AG09319 (cell line): ENCODE results near the gene PPP1R3C.

Experiments used
- DNase-seq: peaks from one replicate; pipeline ENCODE4 v3.0.0-alpha.2; 2010; ENCODE audit warnings: low read depth; ENCODE audit errors: extremely low read depth
- TF ChIP-seq, protein P1 (sequence below): IDR thresholded peaks from 2 replicates; pipeline ENCODE4 v1.5.1; 2011; ENCODE audit warnings: low read depth, mild to moderate bottlenecking, inconsistent platforms, low read length, moderate library complexity

The PPP1R3C gene

DNA sequence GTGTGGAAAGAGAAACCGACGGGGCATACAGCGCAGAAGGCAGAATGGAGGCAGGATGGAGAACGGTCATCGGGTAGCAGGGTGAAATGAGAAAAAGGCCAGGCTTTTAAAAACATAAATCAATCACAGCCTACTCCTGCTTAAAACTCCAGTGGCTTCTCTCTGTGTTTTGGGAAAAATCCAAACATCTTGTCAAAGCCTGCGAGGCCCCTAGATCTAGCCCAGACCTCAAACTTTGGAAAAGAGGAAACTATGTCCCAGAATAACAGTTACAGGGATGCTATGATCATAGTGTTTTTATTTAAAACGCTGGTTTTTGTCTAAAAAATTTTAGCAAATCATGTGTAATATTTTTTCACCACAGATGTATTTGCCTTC is 41.1 kb downstream of the PPP1R3C start:
- TF ChIP-seq, protein P1, sequence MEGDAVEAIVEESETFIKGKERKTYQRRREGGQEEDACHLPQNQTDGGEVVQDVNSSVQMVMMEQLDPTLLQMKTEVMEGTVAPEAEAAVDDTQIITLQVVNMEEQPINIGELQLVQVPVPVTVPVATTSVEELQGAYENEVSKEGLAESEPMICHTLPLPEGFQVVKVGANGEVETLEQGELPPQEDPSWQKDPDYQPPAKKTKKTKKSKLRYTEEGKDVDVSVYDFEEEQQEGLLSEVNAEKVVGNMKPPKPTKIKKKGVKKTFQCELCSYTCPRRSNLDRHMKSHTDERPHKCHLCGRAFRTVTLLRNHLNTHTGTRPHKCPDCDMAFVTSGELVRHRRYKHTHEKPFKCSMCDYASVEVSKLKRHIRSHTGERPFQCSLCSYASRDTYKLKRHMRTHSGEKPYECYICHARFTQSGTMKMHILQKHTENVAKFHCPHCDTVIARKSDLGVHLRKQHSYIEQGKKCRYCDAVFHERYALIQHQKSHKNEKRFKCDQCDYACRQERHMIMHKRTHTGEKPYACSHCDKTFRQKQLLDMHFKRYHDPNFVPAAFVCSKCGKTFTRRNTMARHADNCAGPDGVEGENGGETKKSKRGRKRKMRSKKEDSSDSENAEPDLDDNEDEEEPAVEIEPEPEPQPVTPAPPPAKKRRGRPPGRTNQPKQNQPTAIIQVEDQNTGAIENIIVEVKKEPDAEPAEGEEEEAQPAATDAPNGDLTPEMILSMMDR, result no peak

DNA sequence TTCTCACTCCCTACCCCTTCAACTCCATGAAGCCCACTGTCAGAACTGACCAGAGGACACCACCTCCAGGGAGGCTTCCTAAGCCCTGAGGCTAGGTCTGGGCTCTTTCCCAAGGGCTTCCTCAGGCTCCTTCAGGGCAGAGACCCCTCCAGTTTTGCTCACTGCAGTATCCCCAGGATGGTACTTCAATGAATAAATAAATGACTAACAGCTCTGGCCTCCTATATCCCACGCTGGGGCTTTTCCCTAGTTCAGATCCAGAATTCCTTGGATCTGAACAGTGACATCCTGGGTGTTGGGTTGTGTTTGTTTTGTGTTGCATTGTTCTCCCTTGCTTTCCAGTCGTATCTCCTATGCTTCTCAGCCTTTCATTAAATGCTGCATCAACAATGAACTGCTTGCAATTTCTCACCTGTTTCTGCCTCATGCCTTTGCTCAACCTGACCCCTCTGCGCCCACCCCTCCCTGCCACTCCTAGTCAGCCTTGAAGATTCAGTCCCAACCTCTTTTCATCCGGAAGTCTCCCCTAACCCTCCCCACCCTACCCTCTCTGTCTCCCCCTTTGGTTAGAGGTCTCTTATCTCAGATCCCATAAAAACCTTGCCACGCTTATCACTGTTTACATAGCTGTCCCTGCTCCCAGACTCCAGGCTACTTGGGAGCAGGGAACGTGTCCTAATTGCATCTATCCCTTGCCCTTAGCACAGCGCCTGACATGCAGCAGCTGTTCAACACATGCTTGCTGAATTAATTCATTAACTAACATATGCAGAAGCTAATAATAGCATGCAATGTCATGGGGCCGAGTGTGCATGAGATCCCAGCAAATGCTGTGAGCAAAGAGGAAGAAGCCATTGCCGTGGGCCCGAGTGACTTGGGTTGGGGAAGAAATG is 41.7 kb downstream of the PPP1R3C start:
- TF ChIP-seq, protein P1, result no peak
- no peak for DNase-seq

More for the DNA sequence above, 41.1 kb downstream of the PPP1R3C start:
- DNase-seq, result no peak

DNA sequence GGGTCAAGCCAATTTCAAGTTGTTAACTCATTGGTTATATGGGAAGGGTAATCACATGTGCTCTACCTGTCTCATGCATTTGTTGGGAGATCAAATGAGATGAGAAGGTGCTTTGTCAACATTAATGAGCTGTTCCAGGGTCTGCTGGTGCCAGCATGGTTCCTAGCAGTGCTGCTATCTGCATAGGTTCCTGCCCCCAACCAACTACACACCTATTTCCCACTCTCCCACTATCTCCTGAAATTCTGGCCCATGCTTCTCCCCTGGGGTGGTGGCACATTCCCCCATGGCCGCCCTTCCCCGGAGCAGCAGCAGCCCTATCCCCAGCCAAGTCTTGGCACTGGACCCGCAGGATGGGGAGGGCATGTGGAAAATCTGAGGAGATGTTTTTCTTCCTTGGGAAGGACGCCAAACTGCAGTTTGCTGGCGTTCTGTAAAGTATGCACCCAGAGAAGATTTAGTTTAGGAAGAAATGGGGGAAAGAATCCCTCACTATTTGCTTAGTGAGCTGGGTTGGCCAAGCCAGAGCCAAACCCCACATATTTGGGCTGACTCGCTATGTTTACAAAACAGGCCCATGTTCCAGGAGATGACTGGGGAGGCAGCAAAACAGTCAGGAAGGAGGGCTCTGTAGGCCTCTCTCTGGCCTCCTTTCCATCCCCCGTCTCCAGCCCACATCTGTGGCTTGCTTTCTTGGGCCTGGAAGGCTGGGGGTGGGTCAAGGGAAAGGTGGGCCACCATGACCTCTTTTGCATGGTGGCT is 42.5 kb downstream of the PPP1R3C start:
- DNase-seq, result peak; percentile 87
- TF ChIP-seq, protein P1, result no peak

DNA sequence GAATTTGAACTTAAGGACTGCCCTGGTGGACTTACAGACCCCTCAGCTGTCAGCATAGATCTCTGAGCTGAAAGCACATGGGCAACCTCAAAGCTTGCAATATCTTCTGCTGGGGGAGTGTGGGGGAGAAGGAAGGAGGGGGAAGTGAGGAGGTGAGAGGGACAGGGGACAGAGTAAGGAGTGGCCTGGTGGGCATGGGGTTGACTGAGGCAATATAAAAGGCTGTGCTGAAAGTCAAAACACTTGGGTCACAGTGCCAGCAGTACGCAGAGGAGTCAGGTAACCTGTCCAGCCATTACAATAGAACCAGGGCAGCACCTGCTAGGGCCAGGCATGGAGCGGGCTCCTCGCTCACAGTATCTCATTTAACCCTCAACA is 43.2 kb downstream of the PPP1R3C start:
- TF ChIP-seq, protein P1, result no peak

GRCh38 chr10:91589015-91589657 is 43.7 kb downstream of the PPP1R3C start:
- TF ChIP-seq, protein P1, result no peak
- DNase-seq, result no peak

More for the DNA sequence above, 43.2 kb downstream of the PPP1R3C start:
- no peak for DNase-seq

- DNase-seq, result no peak
Measured at GRCh38 chr10:91587710-91588638, 44.9 kb downstream of the PPP1R3C start.

More at GRCh38 chr10:91587710-91588638, 44.9 kb downstream of the PPP1R3C start:
- TF ChIP-seq, protein P1, result no peak
